A549 (cell line): Measurements from ENCODE around the gene METTL25B. TPM values are rescaled to one million over a fixed set of nuclear protein-coding genes. Genes with fewer than 3 reads are reported as not detected.
A peak's percentile ranks its signal among the peaks of the same experiment; 100 is the strongest.

Experiments used
- ATAC-seq, 2 experiments: fragments of 200-7000 bp in 1 of 2; fragments of >200 bp in 1 of 2; cut with Nextera tagmentation in 1 of 2; cut with Tn5 transposase in 1 of 2; 3 replicates each; pipeline versions ENCODE4 v1.8.0 to v1.9.1; 2018 to 2020; ENCODE audit warnings: mild to moderate bottlenecking in 1 of 2, moderate library complexity in 1 of 2
- CTCF ChIA-PET: fragments of 300-600 bp; sonication (Branson Sonifier 250); formaldehyde crosslinking; extraction: SDS; loops from one replicate; lab custom pipeline; 2021; ENCODE audit warnings: antibody characterized with exemption, inconsistent platforms; lab: Yijun Ruan, JAX
- POLR2A ChIA-PET: fragments of 350-600 bp; formaldehyde crosslinking; extraction: SDS; loops from one replicate; lab custom pipeline; 2021; ENCODE audit warnings: antibody characterized with exemption, inconsistent platforms; lab: Yijun Ruan, JAX
- DNase-seq, 2 experiments: peaks; one replicate each; pipeline versions ENCODE4 v3.0.0 to v3.0.0-alpha.2; 2011 to 2016; ENCODE audit warnings: low read depth in 1 of 2, low spot score in 1 of 2
- FAIRE-seq: peaks from 2 replicates; lab custom pipeline; 2011; peaks lifted over from hg19 to GRCh38; lab: Jason Lieb, UNC
- H3K27ac ChIP-seq, 2 experiments: fragments of >200 bp; sonication (Bioruptor Twin); formaldehyde crosslinking; 3 replicates each; pipeline ENCODE4 v1.5.1; 2016 to 2017
- H3K4me1 ChIP-seq: fragments of >200 bp; sonication (Bioruptor Twin); formaldehyde crosslinking; 3 replicates; pipeline ENCODE4 v1.6.1; 2016
- H3K4me2 ChIP-seq: fragments of >200 bp; sonication (Bioruptor Twin); formaldehyde crosslinking; 3 replicates; pipeline ENCODE4 v1.6.1; 2016
- H3K4me3 ChIP-seq: fragments of >200 bp; sonication (Bioruptor Twin); formaldehyde crosslinking; 3 replicates; pipeline ENCODE4 v1.5.1; 2016
- H3K9me3 ChIP-seq: fragments of >200 bp; sonication (Bioruptor Twin); formaldehyde crosslinking; 3 replicates; pipeline ENCODE4 v1.6.1; 2016
- ATOH8 ChIP-seq: fragments of 250-450 bp; sonication (Bioruptor Pico); IDR thresholded peaks from 2 replicates; pipeline ENCODE4 v1.5.0; 2020; ENCODE audit warnings: low read depth, mild to moderate bottlenecking, moderate library complexity
- E2F6 ChIP-seq: IDR thresholded peaks from 2 replicates; pipeline ENCODE4 v1.6.1; 2012; ENCODE audit warnings: low read depth, borderline replicate concordance
- EHF ChIP-seq: fragments of 250-450 bp; sonication (Bioruptor Pico); IDR thresholded peaks from 2 replicates; pipeline ENCODE4 v1.5.0; 2020; ENCODE audit warnings: mild to moderate bottlenecking
- ESRRA ChIP-seq: fragments of 150-350 bp; IDR thresholded peaks from 2 replicates; pipeline ENCODE4 v1.6.1; 2014; ENCODE audit warnings: mild to moderate bottlenecking, low read length, borderline replicate concordance
- FOXS1 ChIP-seq: fragments of 250-450 bp; sonication (Bioruptor Pico); IDR thresholded peaks from 2 replicates; pipeline ENCODE4 v1.5.0; 2020; ENCODE audit warnings: mild to moderate bottlenecking, moderate library complexity
- HDAC2 ChIP-seq: fragments of 200-600 bp; sonication (generic); IDR thresholded peaks from 2 replicates; pipeline ENCODE4 v1.6.1; 2016
- HEYL ChIP-seq: fragments of 250-450 bp; sonication (Bioruptor Pico); IDR thresholded peaks from 2 replicates; pipeline ENCODE4 v1.8.0; 2021; ENCODE audit warnings: mild to moderate bottlenecking, moderate library complexity
- HMGXB4 ChIP-seq: fragments of 250-450 bp; sonication (Bioruptor Pico); IDR thresholded peaks from 2 replicates; pipeline ENCODE4 v1.5.0; 2021; ENCODE audit warnings: mild to moderate bottlenecking, moderate library complexity, borderline replicate concordance
- HOXA7 ChIP-seq: fragments of 250-450 bp; sonication (Bioruptor Pico); IDR thresholded peaks from 2 replicates; pipeline ENCODE4 v1.5.0; 2020; ENCODE audit warnings: mild to moderate bottlenecking, moderate library complexity
- HOXB5 ChIP-seq: fragments of 250-450 bp; sonication (Bioruptor Pico); IDR thresholded peaks from 2 replicates; pipeline ENCODE4 v1.5.0; 2020; ENCODE audit warnings: mild to moderate bottlenecking, moderate library complexity
- JUN ChIP-seq, 2 experiments: fragments of >200 bp; sonication (Bioruptor Twin); formaldehyde crosslinking; IDR thresholded peaks; 2 replicates in 1 of 2; 3 replicates in 1 of 2; pipeline ENCODE4 v1.6.1; 2016 to 2017
- JUNB ChIP-seq: fragments of >200 bp; sonication (Bioruptor Twin); formaldehyde crosslinking; IDR thresholded peaks from 2 replicates; pipeline ENCODE4 v1.6.1; 2016
- KDM1A ChIP-seq: fragments of 200-600 bp; sonication (generic); IDR thresholded peaks from 2 replicates; pipeline ENCODE4 v1.6.1; 2016; ENCODE audit warnings: low read depth, mild to moderate bottlenecking
- KDM5A ChIP-seq: fragments of 200-600 bp; sonication (generic); IDR thresholded peaks from 2 replicates; pipeline ENCODE4 v1.6.1; 2016; ENCODE audit warnings: antibody characterized with exemption, mild to moderate bottlenecking
- MYC ChIP-seq: IDR thresholded peaks from 2 replicates; pipeline ENCODE4 v1.6.1; 2012; ENCODE audit warnings: mild to moderate bottlenecking, inconsistent platforms, low read length, improper control_type of control experiment, borderline replicate concordance
- NFE2L2 ChIP-seq: fragments of 150-350 bp; conservative IDR thresholded peaks from 2 replicates; pipeline ENCODE4 v1.6.1; 2014; ENCODE audit warnings: low read length
- NR3C1 ChIP-seq: fragments of >200 bp; sonication (Bioruptor Twin); formaldehyde crosslinking; IDR thresholded peaks from 3 replicates; pipeline ENCODE4 v1.6.1; 2017
- PHF8 ChIP-seq: fragments of 200-600 bp; sonication (generic); IDR thresholded peaks from 2 replicates; pipeline ENCODE4 v1.6.1; 2016; ENCODE audit warnings: low read depth, mild to moderate bottlenecking, antibody characterized with exemption, moderate library complexity, borderline replicate concordance
- RAD21 ChIP-seq, 2 experiments: fragments of >200 bp in 1 of 2; sonication (Bioruptor Twin) in 1 of 2; formaldehyde crosslinking in 1 of 2; IDR thresholded peaks in 1 of 2; conservative IDR thresholded peaks in 1 of 2; 2 replicates in 1 of 2; 3 replicates in 1 of 2; pipeline ENCODE4 v1.6.1; 2012 to 2018; ENCODE audit warnings: inconsistent platforms in 1 of 2
- RARB ChIP-seq: fragments of 250-450 bp; sonication (Bioruptor Pico); IDR thresholded peaks from 2 replicates; pipeline ENCODE4 v1.8.0; 2021; ENCODE audit warnings: mild to moderate bottlenecking, moderate library complexity
- RNF2 ChIP-seq: fragments of 200-600 bp; sonication (generic); IDR thresholded peaks from 2 replicates; pipeline ENCODE4 v1.6.1; 2016; ENCODE audit warnings: low read depth, mild to moderate bottlenecking, antibody characterized with exemption, moderate library complexity, borderline replicate concordance
- SREBF2 ChIP-seq: fragments of 450-650 bp; IDR thresholded peaks from 2 replicates; pipeline ENCODE4 v1.6.1; 2014; ENCODE audit warnings: mild to moderate bottlenecking, moderate library complexity
- ZC3H11A ChIP-seq: fragments of 450-650 bp; IDR thresholded peaks from 2 replicates; pipeline ENCODE4 v1.6.1; 2014; ENCODE audit warnings: antibody characterized with exemption, mild to moderate bottlenecking
- ZNF302 ChIP-seq: fragments of 250-450 bp; sonication (Bioruptor Pico); IDR thresholded peaks from 2 replicates; pipeline ENCODE4 v1.9.0; 2021; ENCODE audit warnings: inconsistent platforms, mild to moderate bottlenecking, moderate library complexity
- WGBS: methylation state at CpG from one replicate; pipeline ENCODE4 v1.1.6; 2017; ENCODE audit errors: missing lambda C conversion rate; 5-methylcytosine and 5-hydroxymethylcytosine counted together
- polyA plus RNA-seq, 4 experiments: library from polyadenylated mRNA; depleted of rRNA in 3 of 4; stranded (reverse); fragments of >200 nt; fragmentation: RNase III in 1 of 4; extraction: RNeasy Plus Mini Kit Qiagen cat#74134 plus additional on column Dnase treatment in 1 of 4; gene quantifications; 2 replicates in 3 of 4; 3 replicates in 1 of 4; pipeline ENCODE4 v1.2.3, GENCODE V29; 2011 to 2017
- TF ChIP-seq, protein P1 (sequence below): fragments of 150-350 bp; IDR thresholded peaks from 2 replicates; pipeline ENCODE4 v1.6.1; 2014; ENCODE audit warnings: low read depth, mild to moderate bottlenecking, low read length
- TF ChIP-seq, protein P2 (sequence below): IDR thresholded peaks from 2 replicates; pipeline ENCODE4 v1.6.1; 2012
- TF ChIP-seq, protein P3 (sequence below): fragments of 450-650 bp; IDR thresholded peaks from 2 replicates; pipeline ENCODE4 v1.6.1; 2014; ENCODE audit warnings: antibody characterized with exemption

METTL25B gene
- polyA plus RNA-seq, 2 of the 4 experiments (the other 2 are of a cell fraction), result 16.7 to 18.5 TPM

GRCh38 chr1:156706657-156707416 lies 21.4 kb upstream of the METTL25B start (continued):
- TF ChIP-seq PHF8, result no peak

DNA sequence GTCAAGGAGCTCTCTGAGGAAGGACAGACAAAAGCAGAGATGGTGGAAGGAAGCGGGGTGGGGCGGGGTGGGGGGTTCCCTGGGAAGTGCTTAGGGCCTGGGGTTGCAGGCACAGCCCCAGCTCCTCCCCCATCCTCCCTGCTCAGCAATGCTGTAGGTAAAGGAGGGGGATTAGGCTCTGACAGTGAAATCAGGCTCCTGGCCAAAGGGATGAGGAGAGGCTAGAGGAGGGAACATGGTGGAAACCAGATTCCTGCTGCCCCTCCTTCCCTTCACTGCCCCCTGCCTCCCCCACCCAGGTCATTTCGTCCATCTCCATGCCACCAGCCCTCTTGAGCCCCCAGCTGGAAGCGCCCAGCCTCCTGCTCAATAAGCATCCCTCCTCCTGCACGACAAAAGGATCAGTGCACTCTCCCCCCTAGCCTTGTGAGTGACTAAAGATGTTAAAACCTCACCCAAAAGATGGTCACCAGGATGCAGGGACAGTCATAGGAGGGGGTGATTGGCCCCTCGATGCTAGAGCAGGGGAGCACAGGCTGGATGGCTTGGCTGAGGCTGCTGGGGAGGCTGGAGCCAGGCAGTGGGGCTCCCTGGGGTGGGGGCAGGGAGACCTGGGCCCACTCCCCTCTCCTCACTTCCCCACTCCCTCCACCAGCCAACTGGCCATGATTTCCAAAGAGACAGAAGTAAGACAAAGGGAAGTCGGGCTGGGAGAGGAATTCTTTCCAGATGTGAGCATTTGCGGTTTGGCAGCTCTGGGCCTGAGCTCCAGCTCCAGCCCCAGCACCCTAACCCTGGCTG lies 20.7 kb upstream of the METTL25B start:
- POLR2A ChIA-PET, result interaction anchor here (1.1 to 1.6 kb wide), 2 partner anchors 20 to 21 kb away, joined by 4 to 5 read pairs; partner anchors contain the start of genes ISG20L2 and METTL25B
- Histone ChIP-seq H3K4me3 (no peak overlapping the region), H3K9me3 (no peaks in the 10 kb centered on the region), H3K27ac (0 out of 6 replicates have a peak overlapping the region, but pooled peaks of 1 of the 2 experiments have one; percentile 12), H3K4me1 (peaks cover 69% of the 10 kb centered on the region), H3K4me2 (no peak overlapping the region)
- WGBS, result 72% methylated on average over 7 of the region's 8 CpGs
- ATAC-seq, result no peak
- TF ChIP-seq ATOH8, result no peak
- TF ChIP-seq KDM5A, result no peak
- no peak for TF ChIP-seq NR3C1
- TF ChIP-seq SREBF2, result no peak
- TF ChIP-seq HOXA7 (CRISPR knock-in tag), result no peak
- TF ChIP-seq ESRRA, result no peak
- TF ChIP-seq, protein P1, sequence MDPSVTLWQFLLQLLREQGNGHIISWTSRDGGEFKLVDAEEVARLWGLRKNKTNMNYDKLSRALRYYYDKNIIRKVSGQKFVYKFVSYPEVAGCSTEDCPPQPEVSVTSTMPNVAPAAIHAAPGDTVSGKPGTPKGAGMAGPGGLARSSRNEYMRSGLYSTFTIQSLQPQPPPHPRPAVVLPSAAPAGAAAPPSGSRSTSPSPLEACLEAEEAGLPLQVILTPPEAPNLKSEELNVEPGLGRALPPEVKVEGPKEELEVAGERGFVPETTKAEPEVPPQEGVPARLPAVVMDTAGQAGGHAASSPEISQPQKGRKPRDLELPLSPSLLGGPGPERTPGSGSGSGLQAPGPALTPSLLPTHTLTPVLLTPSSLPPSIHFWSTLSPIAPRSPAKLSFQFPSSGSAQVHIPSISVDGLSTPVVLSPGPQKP, result no peak
- TF ChIP-seq, protein P2, sequence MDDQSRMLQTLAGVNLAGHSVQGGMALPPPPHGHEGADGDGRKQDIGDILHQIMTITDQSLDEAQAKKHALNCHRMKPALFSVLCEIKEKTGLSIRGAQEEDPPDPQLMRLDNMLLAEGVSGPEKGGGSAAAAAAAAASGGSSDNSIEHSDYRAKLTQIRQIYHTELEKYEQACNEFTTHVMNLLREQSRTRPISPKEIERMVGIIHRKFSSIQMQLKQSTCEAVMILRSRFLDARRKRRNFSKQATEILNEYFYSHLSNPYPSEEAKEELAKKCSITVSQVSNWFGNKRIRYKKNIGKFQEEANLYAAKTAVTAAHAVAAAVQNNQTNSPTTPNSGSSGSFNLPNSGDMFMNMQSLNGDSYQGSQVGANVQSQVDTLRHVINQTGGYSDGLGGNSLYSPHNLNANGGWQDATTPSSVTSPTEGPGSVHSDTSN, result no peak
- no peak for TF ChIP-seq FOXS1 (CRISPR knock-in tag)
- TF ChIP-seq, protein P3, sequence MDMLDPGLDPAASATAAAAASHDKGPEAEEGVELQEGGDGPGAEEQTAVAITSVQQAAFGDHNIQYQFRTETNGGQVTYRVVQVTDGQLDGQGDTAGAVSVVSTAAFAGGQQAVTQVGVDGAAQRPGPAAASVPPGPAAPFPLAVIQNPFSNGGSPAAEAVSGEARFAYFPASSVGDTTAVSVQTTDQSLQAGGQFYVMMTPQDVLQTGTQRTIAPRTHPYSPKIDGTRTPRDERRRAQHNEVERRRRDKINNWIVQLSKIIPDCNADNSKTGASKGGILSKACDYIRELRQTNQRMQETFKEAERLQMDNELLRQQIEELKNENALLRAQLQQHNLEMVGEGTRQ, result no peak
- no peak for TF ChIP-seq ZC3H11A
- TF ChIP-seq E2F6, result no peak
- no peak for TF ChIP-seq NFE2L2
- no peak for TF ChIP-seq RARB
- TF ChIP-seq KDM1A, result no peak
- DNase-seq, result no peak
- CTCF ChIA-PET, result interaction anchor here (0.6 to 52.1 kb wide), 7 partner anchors 9 to 791 kb away, joined by 3 to 2258 read pairs (median 30); partner anchors contain the start of genes CRABP2, INSRR, ISG20L2 and METTL25B
- FAIRE-seq, result no peak

DNA sequence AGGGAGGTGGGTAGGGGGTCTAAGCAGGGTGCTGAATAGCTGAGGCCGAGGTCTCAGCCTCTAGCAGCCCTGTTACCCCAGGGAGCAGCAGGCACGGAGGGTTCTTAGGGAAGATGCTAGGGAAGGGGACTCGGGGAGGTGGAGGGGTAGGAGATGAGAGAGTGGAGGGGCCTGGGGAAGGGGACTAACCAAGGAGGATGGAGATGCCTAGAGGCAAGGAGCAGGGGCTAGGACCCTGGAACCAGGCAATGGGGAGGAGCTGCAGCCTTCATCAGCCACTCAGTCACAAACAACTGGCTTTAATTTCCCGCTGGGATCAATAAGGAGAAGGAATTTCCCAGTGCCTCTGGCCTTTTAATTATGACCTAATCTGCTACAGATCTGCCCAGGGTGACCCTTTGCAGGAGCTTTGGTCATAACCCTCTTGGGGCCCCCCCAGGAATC lies 20.0 kb upstream of the METTL25B start:
- H3K4me3 ChIP-seq, result no peak overlapping the region
- no peak for FAIRE-seq
- no peak for ATAC-seq
- H3K9me3 ChIP-seq, result no peaks in the 10 kb centered on the region
- no peak overlapping the region for H3K27ac ChIP-seq
- peaks cover 76% of the 10 kb centered on the region for H3K4me1 ChIP-seq
- no peak overlapping the region for H3K4me2 ChIP-seq
- ChIA-PET CTCF (interaction anchor here (12.8 to 52.1 kb wide), 3 partner anchors 8 to 82 kb away, joined by 93 to 2258 read pairs (median 2258); partner anchors contain the start of genes CRABP2, ISG20L2, METTL25B and NES), POLR2A (interaction anchor here (1.1 kb wide), 1 partner anchor 20 kb away, joined by 4 read pairs; the partner anchor contains the start of gene METTL25B)
- WGBS, result 86% methylated on average over 4 of the region's 4 CpGs
- DNase-seq, result no peak
- TF ChIP-seq JUNB (no peak), KDM1A (no peak), RAD21 (conservative IDR thresholded peaks at IDR 0.05 in 1 of 2, IDR thresholded peaks at IDR 0.05 in 1 of 2) (no peak), EHF (CRISPR knock-in tag) (no peak), HEYL (CRISPR knock-in tag) (no peak), HMGXB4 (no peak), RNF2 (no peak), HOXB5 (CRISPR knock-in tag) (no peak), ZC3H11A (no peak), HOXA7 (CRISPR knock-in tag) (no peak), MYC (no peak), ZNF302 (CRISPR knock-in tag) (no peak), HDAC2 (no peak), RARB (no peak), JUN (IDR thresholded peaks at IDR 0.05) (no peak)
